A549 (cell line): ENCODE data around the gene RTN4RL2.

Experiments
- CEBPB ChIP-seq, 2 experiments: fragments of >200 bp in 1 of 2; sonication (Bioruptor Twin) in 1 of 2; formaldehyde crosslinking in 1 of 2; IDR thresholded peaks; 2 replicates each; pipeline ENCODE4 v1.6.1; 2012 to 2016
- JUN ChIP-seq, 2 experiments: fragments of >200 bp; sonication (Bioruptor Twin); formaldehyde crosslinking; IDR thresholded peaks; 2 replicates in 1 of 2; 3 replicates in 1 of 2; pipeline ENCODE4 v1.6.1; 2016 to 2017
- NR3C1 ChIP-seq: fragments of >200 bp; sonication (Bioruptor Twin); formaldehyde crosslinking; IDR thresholded peaks from 3 replicates; pipeline ENCODE4 v1.6.1; 2017
- TF ChIP-seq, protein P1 (sequence below): fragments of >200 bp; sonication (Bioruptor Twin); formaldehyde crosslinking; IDR thresholded peaks from 3 replicates; pipeline ENCODE4 v1.5.1; 2016

DNA sequence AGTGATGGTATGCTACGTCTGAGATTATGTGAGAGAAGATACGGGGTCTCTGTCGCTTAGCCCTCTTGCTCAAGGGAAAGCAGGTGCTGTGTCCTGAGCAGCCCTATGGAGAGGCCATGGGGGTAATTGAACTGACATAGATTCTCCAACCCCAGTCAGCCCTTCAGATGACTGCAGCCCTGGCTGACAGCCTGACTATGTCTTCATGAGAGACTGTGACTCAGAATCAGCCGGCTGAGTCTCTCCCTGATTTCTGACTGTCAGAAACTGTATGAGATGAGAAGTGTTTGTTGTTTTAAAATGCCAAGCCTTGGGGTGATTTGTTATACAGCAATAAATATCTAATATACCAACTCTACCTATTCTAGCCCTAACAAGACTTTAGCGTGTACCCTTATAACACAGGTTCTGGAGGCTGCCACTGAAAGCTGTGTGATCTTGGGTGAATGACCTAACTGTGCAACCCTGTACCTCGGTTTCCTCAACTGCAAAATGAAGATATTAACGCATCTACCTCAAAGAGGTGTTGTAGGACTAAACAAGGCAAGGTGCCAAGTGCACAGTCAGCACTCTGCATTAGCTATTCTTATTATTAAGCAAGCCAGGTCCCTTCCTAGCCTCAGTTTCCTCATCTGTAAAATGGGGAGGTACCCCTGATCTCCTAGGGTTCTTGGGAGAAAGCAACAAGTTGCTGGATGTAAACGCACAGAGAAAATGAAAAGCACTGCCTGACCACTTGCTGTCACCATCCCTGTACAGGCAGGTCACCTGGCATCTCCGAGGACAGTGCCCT lies 30.3 kb downstream of the RTN4RL2 start:
- TF ChIP-seq NR3C1 (no peak), CEBPB (IDR thresholded peaks at IDR 0.05) (no peak), JUN (IDR thresholded peaks at IDR 0.05) (no peak)
- TF ChIP-seq, protein P1, sequence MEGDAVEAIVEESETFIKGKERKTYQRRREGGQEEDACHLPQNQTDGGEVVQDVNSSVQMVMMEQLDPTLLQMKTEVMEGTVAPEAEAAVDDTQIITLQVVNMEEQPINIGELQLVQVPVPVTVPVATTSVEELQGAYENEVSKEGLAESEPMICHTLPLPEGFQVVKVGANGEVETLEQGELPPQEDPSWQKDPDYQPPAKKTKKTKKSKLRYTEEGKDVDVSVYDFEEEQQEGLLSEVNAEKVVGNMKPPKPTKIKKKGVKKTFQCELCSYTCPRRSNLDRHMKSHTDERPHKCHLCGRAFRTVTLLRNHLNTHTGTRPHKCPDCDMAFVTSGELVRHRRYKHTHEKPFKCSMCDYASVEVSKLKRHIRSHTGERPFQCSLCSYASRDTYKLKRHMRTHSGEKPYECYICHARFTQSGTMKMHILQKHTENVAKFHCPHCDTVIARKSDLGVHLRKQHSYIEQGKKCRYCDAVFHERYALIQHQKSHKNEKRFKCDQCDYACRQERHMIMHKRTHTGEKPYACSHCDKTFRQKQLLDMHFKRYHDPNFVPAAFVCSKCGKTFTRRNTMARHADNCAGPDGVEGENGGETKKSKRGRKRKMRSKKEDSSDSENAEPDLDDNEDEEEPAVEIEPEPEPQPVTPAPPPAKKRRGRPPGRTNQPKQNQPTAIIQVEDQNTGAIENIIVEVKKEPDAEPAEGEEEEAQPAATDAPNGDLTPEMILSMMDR = no peak
